HL-60 (cell line): ENCODE data around the gene CFAP54.
"Not testable (repeated sequence)": the region's sequence is repeated elsewhere in the genome, so short reads cannot be mapped to it uniquely, and the experiment has no call there.

ENCODE experiments used
- DNase-seq, 2 experiments: peaks; one replicate each; pipeline ENCODE4 v3.0.0-alpha.2; 2010 to 2020; ENCODE audit warnings: low read depth in 1 of 2, low spot score in 1 of 2
- H3K27ac ChIP-seq: fragments of 250-450 bp; sonication (Bioruptor Pico); replicated peaks from 2 replicates; pipeline ENCODE4 v1.5.1; 2020; ENCODE audit warnings: mild to moderate bottlenecking, moderate library complexity
- H3K27me3 ChIP-seq: fragments of 250-450 bp; sonication (Bioruptor Pico); 2 replicates; pipeline ENCODE4 v1.5.1; 2021; ENCODE audit warnings: mild to moderate bottlenecking, moderate library complexity; ENCODE audit not compliant: insufficient read depth, poor library complexity, severe bottlenecking
- H3K4me3 ChIP-seq: replicated peaks from 2 replicates; pipeline ENCODE4 v1.5.1; 2011; ENCODE audit warnings: mild to moderate bottlenecking, control low read depth, low read length; ENCODE audit not compliant: insufficient read depth
- GABPA ChIP-seq: IDR thresholded peaks from 2 replicates; pipeline ENCODE4 v1.6.1; 2012; ENCODE audit warnings: low read depth
- POLR2AphosphoS5 ChIP-seq: IDR thresholded peaks from 2 replicates; pipeline ENCODE4 v1.6.1; 2012; ENCODE audit warnings: low read depth
- SPI1 ChIP-seq: IDR thresholded peaks from 2 replicates; pipeline ENCODE4 v1.6.1; 2012; ENCODE audit warnings: low read depth, mild to moderate bottlenecking, borderline replicate concordance
- TF ChIP-seq, protein P1 (sequence below): IDR thresholded peaks from one replicate; pipeline ENCODE4 v1.5.1; 2011; ENCODE audit warnings: low read length, control low read depth, inconsistent platforms; ENCODE audit not compliant: insufficient read depth
- TF ChIP-seq, protein P2 (sequence below): IDR thresholded peaks from 2 replicates; pipeline ENCODE4 v1.6.1; 2012; ENCODE audit warnings: low read depth; ENCODE audit not compliant: insufficient replicate concordance

CFAP54 gene

DNA sequence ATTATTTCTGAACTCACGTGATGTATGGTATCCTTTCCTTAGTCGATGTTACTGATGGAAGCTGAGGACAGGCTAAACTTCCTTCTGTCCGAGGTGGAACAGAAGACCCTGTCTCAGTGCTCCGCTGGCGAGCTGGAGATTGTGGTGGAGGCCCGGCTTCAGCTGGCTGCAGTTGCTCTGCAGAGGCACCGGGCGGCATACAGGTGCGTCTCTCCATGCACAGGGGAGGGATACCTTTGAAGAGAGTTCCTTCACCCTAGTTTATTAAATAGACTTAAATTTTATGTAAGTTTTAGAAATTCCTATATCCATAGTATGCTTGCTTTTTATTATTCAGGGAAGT is 231.0 kb downstream of the CFAP54 start:
- H3K27ac ChIP-seq = peak overlapping the region; percentile 18
- peak overlapping the region; percentile 41 for H3K4me3 ChIP-seq
- peak in 1 of 2 experiments; percentile 26 for DNase-seq
- H3K27me3 ChIP-seq = no peaks in the 10 kb centered on the region
- no peak for TF ChIP-seq GABPA
- TF ChIP-seq POLR2AphosphoS5 = no peak
- TF ChIP-seq, protein P1, sequence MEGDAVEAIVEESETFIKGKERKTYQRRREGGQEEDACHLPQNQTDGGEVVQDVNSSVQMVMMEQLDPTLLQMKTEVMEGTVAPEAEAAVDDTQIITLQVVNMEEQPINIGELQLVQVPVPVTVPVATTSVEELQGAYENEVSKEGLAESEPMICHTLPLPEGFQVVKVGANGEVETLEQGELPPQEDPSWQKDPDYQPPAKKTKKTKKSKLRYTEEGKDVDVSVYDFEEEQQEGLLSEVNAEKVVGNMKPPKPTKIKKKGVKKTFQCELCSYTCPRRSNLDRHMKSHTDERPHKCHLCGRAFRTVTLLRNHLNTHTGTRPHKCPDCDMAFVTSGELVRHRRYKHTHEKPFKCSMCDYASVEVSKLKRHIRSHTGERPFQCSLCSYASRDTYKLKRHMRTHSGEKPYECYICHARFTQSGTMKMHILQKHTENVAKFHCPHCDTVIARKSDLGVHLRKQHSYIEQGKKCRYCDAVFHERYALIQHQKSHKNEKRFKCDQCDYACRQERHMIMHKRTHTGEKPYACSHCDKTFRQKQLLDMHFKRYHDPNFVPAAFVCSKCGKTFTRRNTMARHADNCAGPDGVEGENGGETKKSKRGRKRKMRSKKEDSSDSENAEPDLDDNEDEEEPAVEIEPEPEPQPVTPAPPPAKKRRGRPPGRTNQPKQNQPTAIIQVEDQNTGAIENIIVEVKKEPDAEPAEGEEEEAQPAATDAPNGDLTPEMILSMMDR = no peak
- TF ChIP-seq, protein P2, sequence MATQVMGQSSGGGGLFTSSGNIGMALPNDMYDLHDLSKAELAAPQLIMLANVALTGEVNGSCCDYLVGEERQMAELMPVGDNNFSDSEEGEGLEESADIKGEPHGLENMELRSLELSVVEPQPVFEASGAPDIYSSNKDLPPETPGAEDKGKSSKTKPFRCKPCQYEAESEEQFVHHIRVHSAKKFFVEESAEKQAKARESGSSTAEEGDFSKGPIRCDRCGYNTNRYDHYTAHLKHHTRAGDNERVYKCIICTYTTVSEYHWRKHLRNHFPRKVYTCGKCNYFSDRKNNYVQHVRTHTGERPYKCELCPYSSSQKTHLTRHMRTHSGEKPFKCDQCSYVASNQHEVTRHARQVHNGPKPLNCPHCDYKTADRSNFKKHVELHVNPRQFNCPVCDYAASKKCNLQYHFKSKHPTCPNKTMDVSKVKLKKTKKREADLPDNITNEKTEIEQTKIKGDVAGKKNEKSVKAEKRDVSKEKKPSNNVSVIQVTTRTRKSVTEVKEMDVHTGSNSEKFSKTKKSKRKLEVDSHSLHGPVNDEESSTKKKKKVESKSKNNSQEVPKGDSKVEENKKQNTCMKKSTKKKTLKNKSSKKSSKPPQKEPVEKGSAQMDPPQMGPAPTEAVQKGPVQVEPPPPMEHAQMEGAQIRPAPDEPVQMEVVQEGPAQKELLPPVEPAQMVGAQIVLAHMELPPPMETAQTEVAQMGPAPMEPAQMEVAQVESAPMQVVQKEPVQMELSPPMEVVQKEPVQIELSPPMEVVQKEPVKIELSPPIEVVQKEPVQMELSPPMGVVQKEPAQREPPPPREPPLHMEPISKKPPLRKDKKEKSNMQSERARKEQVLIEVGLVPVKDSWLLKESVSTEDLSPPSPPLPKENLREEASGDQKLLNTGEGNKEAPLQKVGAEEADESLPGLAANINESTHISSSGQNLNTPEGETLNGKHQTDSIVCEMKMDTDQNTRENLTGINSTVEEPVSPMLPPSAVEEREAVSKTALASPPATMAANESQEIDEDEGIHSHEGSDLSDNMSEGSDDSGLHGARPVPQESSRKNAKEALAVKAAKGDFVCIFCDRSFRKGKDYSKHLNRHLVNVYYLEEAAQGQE = no peak
- TF ChIP-seq SPI1 = no peak

DNA sequence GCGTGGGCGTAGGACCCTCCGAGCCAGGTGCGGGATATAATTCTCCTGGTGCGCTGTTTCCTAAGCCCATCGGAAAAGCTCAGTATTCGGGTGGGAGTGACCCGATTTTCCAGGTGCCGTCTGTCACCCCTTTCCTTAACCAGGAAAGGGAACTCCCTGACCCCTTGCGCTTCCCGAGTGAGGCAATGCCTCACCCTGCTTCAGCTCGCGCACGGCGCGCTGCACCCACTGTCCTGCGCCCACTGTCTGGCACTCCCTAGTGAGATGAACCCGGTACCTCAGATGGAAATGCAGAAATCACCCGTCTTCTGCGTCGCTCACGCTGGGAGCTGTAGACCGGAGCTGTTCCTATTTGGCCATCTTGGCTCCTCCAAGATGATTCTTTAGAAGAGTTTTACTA is 240.1 kb downstream of the CFAP54 start:
- H3K27me3 ChIP-seq, H3K27ac ChIP-seq, DNase-seq, H3K4me3 ChIP-seq: not testable (repeated sequence)

DNA sequence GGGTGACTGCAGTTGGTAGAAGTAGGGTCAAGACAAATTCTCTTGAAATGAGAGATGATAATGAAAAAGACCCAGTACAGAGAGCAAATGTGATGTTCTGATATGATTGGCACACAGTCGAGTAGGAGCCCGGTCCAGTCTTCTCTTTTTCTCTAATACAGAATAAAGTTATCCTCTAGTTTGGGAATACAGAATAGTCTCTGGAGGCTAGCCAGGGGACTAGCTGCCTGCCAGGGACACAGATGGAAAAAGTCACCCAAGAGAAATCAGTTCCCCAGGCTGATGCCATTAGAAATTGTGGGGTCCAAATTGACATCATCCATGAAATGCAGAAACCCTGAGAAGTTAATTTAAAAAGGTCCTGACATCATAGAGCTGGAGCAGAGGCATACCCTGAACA is 240.5 kb downstream of the CFAP54 start:
- Histone ChIP-seq H3K27ac (no peak overlapping the region), H3K4me3 (no peak overlapping the region), H3K27me3 (peaks cover 2% of the 10 kb centered on the region)
- no peak for TF ChIP-seq GABPA
- TF ChIP-seq, protein P2 = no peak
- TF ChIP-seq SPI1 = no peak
- no peak for DNase-seq

DNA sequence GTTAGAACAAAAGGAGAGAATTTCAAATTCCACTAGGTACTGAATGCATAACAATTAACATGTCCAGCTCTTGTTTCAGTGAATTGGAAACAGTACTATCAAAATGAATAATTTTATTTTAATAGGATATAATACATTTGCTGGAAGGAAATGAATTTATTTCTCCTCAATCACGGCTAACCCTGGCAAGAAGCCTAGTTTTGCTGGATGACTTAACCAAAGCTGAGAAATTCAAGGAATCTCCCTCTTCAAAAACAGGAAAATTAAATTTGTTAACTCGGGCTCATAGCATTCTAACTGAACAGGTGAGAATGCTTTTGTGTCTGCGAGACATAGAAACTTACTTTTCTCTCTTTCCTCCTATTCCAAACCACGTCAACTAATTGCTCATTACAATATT is 254.2 kb downstream of the CFAP54 start:
- Histone ChIP-seq H3K27ac (no peak overlapping the region), H3K4me3 (no peak overlapping the region), H3K27me3 (no peaks in the 10 kb centered on the region)
- TF ChIP-seq POLR2AphosphoS5 = no peak
- TF ChIP-seq, protein P2 = no peak
- TF ChIP-seq, protein P1 = no peak
- TF ChIP-seq SPI1 = no peak
- TF ChIP-seq GABPA = no peak
- no peak for DNase-seq
